Breast epithelium (tissue), 3 donors: ENCODE data around the gene ATP5MC3.

Experiments used
- POLR2A ChIP-seq: fragments of 450-650 bp; IDR thresholded peaks from one replicate; pipeline ENCODE4 v1.6.1; 2016; ENCODE audit warnings: antibody characterized with exemption, mild to moderate bottlenecking, moderate library complexity
- TF ChIP-seq, protein P1 (sequence below), 3 donors: fragments of 450-650 bp; IDR thresholded peaks; one replicate each; pipeline ENCODE4 v1.5.1; 2016 to 2017; ENCODE audit warnings: antibody characterized with exemption in 3 of 3, mild to moderate bottlenecking in 3 of 3, moderate library complexity in 3 of 3

DNA sequence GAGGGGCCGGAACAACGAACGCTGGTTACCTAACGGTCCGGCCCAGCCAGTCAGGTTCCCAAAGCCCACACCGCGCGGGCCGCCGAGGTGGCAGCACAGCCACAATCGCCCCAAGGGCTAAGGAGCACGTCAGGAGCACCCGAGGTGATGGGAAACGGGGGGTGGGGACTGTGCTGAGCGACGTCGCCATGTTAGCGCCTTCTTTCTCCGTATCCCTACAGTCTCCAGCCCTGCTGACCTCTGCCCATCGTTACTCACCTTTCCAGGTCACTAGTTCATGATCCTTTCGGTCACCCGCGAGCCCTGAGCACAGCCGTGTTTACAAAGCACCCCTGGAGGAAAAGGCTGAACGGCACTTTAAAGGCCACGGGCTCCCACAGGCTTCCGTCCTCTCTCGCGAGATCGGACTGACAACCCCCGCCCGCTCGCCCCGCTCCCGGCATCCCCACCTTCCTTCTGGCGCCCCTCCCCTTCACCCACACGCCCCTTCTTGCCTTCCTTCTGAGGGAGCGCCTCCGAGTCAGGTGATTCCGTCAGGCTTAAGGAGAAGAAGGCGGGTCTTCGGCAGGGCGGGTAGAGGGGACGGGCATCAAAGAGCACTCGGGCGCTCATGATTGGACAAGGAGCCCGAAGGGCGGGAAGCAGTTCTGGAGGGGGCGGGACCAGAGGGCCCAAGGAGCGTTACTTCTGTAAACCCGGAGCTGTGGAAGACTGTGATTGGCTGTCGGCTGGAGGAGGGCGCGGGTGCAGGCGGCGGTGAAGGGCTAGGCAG, 13.5 kb downstream of the ATP5MC3 start, which contains the start of gene ATF2:
- TF ChIP-seq, protein P1, sequence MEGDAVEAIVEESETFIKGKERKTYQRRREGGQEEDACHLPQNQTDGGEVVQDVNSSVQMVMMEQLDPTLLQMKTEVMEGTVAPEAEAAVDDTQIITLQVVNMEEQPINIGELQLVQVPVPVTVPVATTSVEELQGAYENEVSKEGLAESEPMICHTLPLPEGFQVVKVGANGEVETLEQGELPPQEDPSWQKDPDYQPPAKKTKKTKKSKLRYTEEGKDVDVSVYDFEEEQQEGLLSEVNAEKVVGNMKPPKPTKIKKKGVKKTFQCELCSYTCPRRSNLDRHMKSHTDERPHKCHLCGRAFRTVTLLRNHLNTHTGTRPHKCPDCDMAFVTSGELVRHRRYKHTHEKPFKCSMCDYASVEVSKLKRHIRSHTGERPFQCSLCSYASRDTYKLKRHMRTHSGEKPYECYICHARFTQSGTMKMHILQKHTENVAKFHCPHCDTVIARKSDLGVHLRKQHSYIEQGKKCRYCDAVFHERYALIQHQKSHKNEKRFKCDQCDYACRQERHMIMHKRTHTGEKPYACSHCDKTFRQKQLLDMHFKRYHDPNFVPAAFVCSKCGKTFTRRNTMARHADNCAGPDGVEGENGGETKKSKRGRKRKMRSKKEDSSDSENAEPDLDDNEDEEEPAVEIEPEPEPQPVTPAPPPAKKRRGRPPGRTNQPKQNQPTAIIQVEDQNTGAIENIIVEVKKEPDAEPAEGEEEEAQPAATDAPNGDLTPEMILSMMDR (IDR thresholded peaks at IDR 0.05): peak in 2 of 3 donors; percentile 11 to 17
- TF ChIP-seq POLR2A: peak; percentile 34
